ENCODE results near the gene SAA4.

Gene SAA4

DNA sequence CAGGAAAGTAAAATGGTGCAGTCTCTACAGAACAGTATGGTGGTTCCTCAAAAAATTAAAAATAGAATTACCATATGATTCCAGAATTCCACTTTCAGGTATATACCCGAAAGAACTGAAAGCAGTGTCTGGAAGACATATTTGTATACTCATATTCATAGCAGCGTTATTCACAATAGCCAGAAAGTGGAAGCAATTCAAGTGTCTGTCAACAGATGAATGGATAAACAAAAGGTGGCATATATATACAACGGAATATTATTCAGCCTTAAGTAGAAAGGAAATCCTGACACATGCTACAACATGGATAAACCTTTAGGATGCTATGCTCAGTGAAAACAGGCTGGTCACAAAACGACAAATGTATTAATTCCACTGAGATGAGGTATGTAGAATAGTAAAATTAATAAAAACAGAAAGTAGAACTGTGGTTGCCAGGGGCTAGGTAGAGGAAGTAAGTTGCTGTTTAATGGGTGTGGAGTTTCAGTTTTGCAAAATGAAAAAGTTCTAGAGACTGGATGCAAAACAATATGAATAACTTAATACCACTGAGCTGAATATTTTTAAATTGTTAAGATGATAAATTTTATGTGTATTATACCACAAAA lies 43.9 kb upstream of the SAA4 start:
- Histone ChIP-seq H3K36me3 (ENCODE audit: control insufficient read depth, low read length) (peaks cover 59% of the 10 kb centered on the region), H4K20me1 (ENCODE audit: control insufficient read depth, insufficient read depth, low read depth, low read length) (no peaks in the 10 kb centered on the region), H3K27me3 (ENCODE audit: control insufficient read depth, low read length) (no peaks in the 10 kb centered on the region), H3K4me3 (ENCODE audit: low read length) (no peak overlapping the region), H3K4me1 (ENCODE audit: control insufficient read depth, low read length) (peaks cover 9% of the 10 kb centered on the region), H3K4me2 (ENCODE audit: low read length) (no peak overlapping the region), H3K79me2 (ENCODE audit: control insufficient read depth, low read length) (no peaks in the 10 kb centered on the region), H3K9me2 (replicated peaks; ENCODE audit: control insufficient read depth, low read length) (no peaks in the 10 kb centered on the region), H3K9me3 (ENCODE audit: control insufficient read depth, insufficient read depth, low read length) (no peaks in the 10 kb centered on the region), H3F3A (ENCODE audit: control insufficient read depth, insufficient read depth) (no peaks in the 10 kb centered on the region), H3K27ac (ENCODE audit: low read depth, low read length) (no peak overlapping the region)
- TF ChIP-seq, protein P1, sequence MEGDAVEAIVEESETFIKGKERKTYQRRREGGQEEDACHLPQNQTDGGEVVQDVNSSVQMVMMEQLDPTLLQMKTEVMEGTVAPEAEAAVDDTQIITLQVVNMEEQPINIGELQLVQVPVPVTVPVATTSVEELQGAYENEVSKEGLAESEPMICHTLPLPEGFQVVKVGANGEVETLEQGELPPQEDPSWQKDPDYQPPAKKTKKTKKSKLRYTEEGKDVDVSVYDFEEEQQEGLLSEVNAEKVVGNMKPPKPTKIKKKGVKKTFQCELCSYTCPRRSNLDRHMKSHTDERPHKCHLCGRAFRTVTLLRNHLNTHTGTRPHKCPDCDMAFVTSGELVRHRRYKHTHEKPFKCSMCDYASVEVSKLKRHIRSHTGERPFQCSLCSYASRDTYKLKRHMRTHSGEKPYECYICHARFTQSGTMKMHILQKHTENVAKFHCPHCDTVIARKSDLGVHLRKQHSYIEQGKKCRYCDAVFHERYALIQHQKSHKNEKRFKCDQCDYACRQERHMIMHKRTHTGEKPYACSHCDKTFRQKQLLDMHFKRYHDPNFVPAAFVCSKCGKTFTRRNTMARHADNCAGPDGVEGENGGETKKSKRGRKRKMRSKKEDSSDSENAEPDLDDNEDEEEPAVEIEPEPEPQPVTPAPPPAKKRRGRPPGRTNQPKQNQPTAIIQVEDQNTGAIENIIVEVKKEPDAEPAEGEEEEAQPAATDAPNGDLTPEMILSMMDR (IDR thresholded peaks at IDR 0.05; ENCODE audit: low read depth, low read length, poor library complexity, severe bottlenecking): no peak
- no peak for TF ChIP-seq EZH2phosphoT487 (IDR thresholded peaks at IDR 0.05; ENCODE audit: borderline replicate concordance, low read length)

DNA sequence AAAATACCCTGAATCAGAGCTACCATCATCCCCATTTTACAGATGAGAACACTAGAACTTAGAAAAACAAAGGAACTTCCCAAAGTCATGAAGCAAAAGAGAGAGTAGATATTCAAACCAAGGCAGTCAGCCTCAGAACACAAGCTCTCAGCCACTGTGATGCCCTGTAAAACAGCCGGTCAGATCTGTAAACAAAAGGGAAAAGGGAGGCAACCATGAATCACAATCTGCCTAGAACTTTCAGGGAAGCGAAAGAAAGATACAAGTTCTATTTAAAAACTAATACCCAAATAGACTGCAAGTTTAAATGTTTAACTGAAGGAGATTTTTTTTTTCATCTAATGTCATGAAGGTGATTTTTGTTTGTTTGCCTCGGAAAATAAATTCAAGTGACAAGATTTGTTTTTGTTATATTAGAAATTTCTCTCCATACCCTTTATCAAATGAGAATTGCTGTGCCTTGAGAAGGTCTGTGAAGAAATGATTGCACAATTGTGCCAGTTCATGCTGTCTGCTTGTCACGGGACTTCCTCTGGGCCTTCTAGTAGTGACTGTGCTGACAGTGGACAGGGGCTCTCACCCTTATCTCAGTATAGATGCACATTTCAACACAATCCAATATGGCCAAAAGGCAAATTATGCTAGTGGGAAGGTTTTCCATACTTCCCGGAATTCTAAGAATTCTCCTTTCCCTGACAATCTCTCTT lies 41.1 kb upstream of the SAA4 start:
- H3K4me2 ChIP-seq (ENCODE audit: low read length): no peak overlapping the region

DNA sequence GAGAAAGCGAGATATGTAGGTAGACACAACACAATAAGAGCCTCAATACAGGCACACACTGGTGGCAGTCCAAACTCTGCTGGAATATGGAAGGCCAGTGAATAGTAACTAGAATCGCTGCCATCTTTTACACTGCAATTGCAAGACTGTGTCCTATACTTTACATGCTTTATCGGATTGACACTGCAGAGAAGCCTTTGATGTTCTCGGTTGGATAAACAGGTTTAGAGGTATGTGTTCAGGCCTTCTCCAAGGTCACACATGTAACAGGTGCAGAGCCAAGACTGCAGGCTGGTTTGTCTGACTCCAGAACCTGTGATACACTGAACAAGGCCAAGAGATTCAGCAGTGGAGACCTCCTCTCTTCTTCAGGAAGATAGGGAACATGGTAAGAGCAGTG lies 34.6 kb upstream of the SAA4 start:
- Histone ChIP-seq H3K27me3 (ENCODE audit: control insufficient read depth, low read length) (no peaks in the 10 kb centered on the region), H3K4me1 (ENCODE audit: control insufficient read depth, low read length) (no peaks in the 10 kb centered on the region), H3K79me2 (ENCODE audit: control insufficient read depth, low read length) (no peaks in the 10 kb centered on the region), H3K9me3 (ENCODE audit: control insufficient read depth, insufficient read depth, low read length) (no peaks in the 10 kb centered on the region), H3K9me2 (replicated peaks; ENCODE audit: control insufficient read depth, low read length) (no peaks in the 10 kb centered on the region), H3F3A (ENCODE audit: control insufficient read depth, insufficient read depth) (no peaks in the 10 kb centered on the region), H3K4me3 (ENCODE audit: low read length) (no peak overlapping the region), H4K20me1 (ENCODE audit: control insufficient read depth, insufficient read depth, low read depth, low read length) (no peaks in the 10 kb centered on the region), H3K36me3 (ENCODE audit: control insufficient read depth, low read length) (no peaks in the 10 kb centered on the region), H3K4me2 (ENCODE audit: low read length) (no peak overlapping the region), H3K27ac (ENCODE audit: low read depth, low read length) (no peak overlapping the region)
- TF ChIP-seq EZH2phosphoT487 (IDR thresholded peaks at IDR 0.05; ENCODE audit: borderline replicate concordance, low read length): no peak
- TF ChIP-seq, protein P1 (IDR thresholded peaks at IDR 0.05; ENCODE audit: low read depth, low read length, poor library complexity, severe bottlenecking): no peak

More for the DNA sequence above, 41.1 kb upstream of the SAA4 start:
- Histone ChIP-seq H3K36me3 (ENCODE audit: control insufficient read depth, low read length) (peaks cover 34% of the 10 kb centered on the region), H3K27me3 (ENCODE audit: control insufficient read depth, low read length) (no peaks in the 10 kb centered on the region), H3K27ac (ENCODE audit: low read depth, low read length) (no peak overlapping the region), H3K79me2 (ENCODE audit: control insufficient read depth, low read length) (no peaks in the 10 kb centered on the region), H3K9me2 (replicated peaks; ENCODE audit: control insufficient read depth, low read length) (no peaks in the 10 kb centered on the region), H4K20me1 (ENCODE audit: control insufficient read depth, insufficient read depth, low read depth, low read length) (no peaks in the 10 kb centered on the region), H3F3A (ENCODE audit: control insufficient read depth, insufficient read depth) (no peaks in the 10 kb centered on the region), H3K4me1 (ENCODE audit: control insufficient read depth, low read length) (peaks cover 9% of the 10 kb centered on the region), H3K4me3 (ENCODE audit: low read length) (no peak overlapping the region), H3K9me3 (ENCODE audit: control insufficient read depth, insufficient read depth, low read length) (no peaks in the 10 kb centered on the region)
- TF ChIP-seq, protein P1 (IDR thresholded peaks at IDR 0.05; ENCODE audit: low read depth, low read length, poor library complexity, severe bottlenecking): no peak
